Measurements from ENCODE around the gene OAF.

DNA sequence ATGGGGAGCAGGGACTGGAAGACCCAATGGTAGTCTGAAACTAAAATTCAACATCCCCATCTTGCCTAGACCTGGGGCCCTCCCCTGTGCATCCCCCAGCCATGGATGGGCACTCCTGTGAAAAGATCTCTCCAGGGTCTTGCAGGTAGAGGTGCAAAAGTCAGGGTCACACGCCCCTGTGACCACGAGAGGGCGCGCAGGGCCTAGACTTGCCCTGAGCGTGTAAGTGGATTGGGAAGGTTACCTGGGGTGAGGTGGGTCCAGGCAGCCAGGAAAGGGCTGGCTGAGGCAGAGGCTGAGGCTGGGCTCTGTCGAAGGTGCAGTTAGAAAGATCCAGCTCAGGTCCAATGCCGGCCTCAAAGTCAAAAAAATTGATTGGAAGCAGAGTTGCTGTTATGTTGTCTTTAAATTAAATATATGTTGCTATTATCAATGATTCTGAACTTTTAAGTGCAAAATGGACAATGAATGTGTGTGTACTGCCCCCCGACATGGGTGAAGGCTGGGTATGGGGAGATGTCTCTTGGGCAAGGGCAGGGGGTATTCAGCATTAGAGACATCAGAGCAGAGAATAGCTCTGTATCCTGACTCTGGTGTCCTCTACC lies 24.3 kb downstream of the OAF start:
- TF ChIP-seq, protein P1, sequence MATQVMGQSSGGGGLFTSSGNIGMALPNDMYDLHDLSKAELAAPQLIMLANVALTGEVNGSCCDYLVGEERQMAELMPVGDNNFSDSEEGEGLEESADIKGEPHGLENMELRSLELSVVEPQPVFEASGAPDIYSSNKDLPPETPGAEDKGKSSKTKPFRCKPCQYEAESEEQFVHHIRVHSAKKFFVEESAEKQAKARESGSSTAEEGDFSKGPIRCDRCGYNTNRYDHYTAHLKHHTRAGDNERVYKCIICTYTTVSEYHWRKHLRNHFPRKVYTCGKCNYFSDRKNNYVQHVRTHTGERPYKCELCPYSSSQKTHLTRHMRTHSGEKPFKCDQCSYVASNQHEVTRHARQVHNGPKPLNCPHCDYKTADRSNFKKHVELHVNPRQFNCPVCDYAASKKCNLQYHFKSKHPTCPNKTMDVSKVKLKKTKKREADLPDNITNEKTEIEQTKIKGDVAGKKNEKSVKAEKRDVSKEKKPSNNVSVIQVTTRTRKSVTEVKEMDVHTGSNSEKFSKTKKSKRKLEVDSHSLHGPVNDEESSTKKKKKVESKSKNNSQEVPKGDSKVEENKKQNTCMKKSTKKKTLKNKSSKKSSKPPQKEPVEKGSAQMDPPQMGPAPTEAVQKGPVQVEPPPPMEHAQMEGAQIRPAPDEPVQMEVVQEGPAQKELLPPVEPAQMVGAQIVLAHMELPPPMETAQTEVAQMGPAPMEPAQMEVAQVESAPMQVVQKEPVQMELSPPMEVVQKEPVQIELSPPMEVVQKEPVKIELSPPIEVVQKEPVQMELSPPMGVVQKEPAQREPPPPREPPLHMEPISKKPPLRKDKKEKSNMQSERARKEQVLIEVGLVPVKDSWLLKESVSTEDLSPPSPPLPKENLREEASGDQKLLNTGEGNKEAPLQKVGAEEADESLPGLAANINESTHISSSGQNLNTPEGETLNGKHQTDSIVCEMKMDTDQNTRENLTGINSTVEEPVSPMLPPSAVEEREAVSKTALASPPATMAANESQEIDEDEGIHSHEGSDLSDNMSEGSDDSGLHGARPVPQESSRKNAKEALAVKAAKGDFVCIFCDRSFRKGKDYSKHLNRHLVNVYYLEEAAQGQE (IDR thresholded peaks at IDR 0.05; ENCODE audit: unreplicated experiment): no peak
- TF ChIP-seq, protein P2, sequence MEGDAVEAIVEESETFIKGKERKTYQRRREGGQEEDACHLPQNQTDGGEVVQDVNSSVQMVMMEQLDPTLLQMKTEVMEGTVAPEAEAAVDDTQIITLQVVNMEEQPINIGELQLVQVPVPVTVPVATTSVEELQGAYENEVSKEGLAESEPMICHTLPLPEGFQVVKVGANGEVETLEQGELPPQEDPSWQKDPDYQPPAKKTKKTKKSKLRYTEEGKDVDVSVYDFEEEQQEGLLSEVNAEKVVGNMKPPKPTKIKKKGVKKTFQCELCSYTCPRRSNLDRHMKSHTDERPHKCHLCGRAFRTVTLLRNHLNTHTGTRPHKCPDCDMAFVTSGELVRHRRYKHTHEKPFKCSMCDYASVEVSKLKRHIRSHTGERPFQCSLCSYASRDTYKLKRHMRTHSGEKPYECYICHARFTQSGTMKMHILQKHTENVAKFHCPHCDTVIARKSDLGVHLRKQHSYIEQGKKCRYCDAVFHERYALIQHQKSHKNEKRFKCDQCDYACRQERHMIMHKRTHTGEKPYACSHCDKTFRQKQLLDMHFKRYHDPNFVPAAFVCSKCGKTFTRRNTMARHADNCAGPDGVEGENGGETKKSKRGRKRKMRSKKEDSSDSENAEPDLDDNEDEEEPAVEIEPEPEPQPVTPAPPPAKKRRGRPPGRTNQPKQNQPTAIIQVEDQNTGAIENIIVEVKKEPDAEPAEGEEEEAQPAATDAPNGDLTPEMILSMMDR (conservative IDR thresholded peaks at IDR 0.05; ENCODE audit: low read depth in 2 of 2): peak; percentile 95 to 100
- TF ChIP-seq POLR2AphosphoS5 (IDR thresholded peaks at IDR 0.05; ENCODE audit: low read depth) (no peak), EZH2 (IDR thresholded peaks at IDR 0.05; ENCODE audit: low read depth, unreplicated experiment) (no peak), EZH2phosphoT487 (IDR thresholded peaks at IDR 0.05; ENCODE audit: unreplicated experiment) (no peak), ZNF114 (CRISPR knock-in tag; IDR thresholded peaks at IDR 0.05) (no peak), CREB1 (CRISPR knock-in tag; IDR thresholded peaks at IDR 0.05; ENCODE audit: low read depth) (peak; percentile 47; the same call in 1 of the 2 replicates), JUNB (IDR thresholded peaks at IDR 0.05; ENCODE audit: unreplicated experiment) (no peak), STAT1 (IDR thresholded peaks at IDR 0.05; ENCODE audit: unreplicated experiment) (no peak), NANOG (IDR thresholded peaks at IDR 0.05; ENCODE audit: borderline replicate concordance) (no peak)
- TF ChIP-seq, protein P3, sequence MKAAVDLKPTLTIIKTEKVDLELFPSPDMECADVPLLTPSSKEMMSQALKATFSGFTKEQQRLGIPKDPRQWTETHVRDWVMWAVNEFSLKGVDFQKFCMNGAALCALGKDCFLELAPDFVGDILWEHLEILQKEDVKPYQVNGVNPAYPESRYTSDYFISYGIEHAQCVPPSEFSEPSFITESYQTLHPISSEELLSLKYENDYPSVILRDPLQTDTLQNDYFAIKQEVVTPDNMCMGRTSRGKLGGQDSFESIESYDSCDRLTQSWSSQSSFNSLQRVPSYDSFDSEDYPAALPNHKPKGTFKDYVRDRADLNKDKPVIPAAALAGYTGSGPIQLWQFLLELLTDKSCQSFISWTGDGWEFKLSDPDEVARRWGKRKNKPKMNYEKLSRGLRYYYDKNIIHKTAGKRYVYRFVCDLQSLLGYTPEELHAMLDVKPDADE (IDR thresholded peaks at IDR 0.05): no peak

All from GM23338 (cell line).